IPS-NIHi7 (cell line): ENCODE results near the gene SLITRK6.
A peak's percentile ranks its signal among the peaks of the same experiment; 100 is the strongest.
"Not testable (repeated sequence)": the region's sequence is repeated elsewhere in the genome, so short reads cannot be mapped to it uniquely, and the experiment has no call there.

Source experiments
- DNase-seq: peaks from one replicate; pipeline ENCODE4 v3.0.0; 2012; ENCODE audit warnings: mixed read lengths; ENCODE audit errors: extremely low spot score

Gene SLITRK6, protein sequence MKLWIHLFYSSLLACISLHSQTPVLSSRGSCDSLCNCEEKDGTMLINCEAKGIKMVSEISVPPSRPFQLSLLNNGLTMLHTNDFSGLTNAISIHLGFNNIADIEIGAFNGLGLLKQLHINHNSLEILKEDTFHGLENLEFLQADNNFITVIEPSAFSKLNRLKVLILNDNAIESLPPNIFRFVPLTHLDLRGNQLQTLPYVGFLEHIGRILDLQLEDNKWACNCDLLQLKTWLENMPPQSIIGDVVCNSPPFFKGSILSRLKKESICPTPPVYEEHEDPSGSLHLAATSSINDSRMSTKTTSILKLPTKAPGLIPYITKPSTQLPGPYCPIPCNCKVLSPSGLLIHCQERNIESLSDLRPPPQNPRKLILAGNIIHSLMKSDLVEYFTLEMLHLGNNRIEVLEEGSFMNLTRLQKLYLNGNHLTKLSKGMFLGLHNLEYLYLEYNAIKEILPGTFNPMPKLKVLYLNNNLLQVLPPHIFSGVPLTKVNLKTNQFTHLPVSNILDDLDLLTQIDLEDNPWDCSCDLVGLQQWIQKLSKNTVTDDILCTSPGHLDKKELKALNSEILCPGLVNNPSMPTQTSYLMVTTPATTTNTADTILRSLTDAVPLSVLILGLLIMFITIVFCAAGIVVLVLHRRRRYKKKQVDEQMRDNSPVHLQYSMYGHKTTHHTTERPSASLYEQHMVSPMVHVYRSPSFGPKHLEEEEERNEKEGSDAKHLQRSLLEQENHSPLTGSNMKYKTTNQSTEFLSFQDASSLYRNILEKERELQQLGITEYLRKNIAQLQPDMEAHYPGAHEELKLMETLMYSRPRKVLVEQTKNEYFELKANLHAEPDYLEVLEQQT

DNA sequence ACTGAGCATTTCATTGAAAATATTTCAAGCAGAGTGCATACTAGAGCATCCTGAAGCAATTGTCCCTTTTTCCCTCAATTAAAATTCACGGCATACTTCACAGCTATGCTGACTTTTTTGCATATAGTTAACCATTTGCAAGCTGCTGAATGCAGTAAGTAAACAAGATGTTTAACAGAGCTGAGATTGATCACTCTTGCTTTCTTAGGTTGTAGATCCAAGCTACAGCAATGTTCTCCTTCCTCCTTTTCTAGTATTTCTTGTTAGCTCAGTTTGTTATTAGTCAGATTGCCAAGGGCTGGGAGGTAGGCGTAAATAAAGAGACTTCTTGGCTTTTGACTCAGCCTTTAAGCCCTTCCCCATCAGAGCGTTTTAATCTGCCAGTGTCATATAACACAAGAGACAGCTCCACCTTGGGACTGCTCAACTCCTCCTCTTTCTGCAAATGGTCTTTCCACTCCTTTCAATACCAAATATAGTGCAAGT lies at the start of gene SLITRK6:
Gene SLITRK6, minus strand, starts transcription at position 323 of the 486 bp plus-strand sequence. CDS start 2,911 bp downstream, outside the sequence.
- DNase-seq = peak; percentile 53

DNA sequence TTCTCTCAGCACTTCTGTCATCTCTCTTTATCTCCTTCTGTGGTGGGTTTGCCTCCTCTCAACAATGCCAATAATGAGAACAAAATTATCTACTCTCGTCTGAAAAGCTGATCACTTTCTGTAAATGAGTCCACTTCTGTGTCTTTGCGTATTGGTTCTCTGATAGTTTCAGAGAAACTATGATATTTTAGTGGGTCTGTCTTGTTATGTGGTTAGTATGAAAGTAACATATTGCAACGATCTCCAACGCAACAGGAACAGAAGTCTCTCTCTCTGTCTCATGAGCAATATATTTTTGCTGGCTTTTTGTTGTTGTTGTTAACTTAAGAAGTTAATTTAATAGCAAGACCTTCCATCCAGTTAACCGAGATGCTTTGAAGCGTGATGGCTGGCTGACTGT lies 47.8 kb upstream of the SLITRK6 start:
- DNase-seq = no peak

DNA sequence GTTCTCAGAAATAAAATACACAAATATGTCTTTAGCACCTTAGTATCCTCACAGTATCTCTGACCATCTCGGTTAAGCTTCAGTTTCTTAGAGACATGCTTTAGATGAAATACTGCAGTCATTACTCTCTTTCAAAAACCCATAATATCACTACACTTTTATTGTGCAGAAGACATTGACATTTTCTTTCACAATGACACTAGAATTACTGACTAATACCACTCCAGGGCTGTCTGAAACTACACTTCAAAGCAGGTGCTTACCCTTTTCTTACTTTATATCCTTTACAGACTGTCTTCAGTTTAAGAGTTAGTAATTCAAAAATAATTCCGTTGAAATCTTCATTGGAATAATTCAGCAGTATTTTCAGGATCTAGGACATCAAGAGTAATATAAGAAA lies 42.2 kb upstream of the SLITRK6 start:
- DNase-seq = no peak

DNA sequence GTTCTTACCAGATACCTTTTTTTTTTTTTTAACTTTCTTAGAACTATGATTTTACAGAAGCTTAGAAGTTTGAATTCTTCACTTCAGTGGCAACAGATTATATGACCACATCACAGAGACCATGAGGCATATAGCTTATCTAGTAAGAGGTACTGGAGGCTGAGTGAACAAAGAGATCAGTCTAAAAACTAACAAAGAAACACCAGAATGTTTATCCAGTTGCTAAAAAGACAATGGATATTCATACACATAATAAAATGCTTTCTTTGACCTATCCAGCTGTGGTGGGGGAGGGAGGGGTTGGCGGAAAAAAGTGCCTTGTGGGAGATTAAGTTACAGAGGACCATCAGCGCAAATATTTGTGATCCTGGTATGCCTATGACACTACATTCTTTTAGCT lies 34.7 kb upstream of the SLITRK6 start:
- no peak for DNase-seq

DNA sequence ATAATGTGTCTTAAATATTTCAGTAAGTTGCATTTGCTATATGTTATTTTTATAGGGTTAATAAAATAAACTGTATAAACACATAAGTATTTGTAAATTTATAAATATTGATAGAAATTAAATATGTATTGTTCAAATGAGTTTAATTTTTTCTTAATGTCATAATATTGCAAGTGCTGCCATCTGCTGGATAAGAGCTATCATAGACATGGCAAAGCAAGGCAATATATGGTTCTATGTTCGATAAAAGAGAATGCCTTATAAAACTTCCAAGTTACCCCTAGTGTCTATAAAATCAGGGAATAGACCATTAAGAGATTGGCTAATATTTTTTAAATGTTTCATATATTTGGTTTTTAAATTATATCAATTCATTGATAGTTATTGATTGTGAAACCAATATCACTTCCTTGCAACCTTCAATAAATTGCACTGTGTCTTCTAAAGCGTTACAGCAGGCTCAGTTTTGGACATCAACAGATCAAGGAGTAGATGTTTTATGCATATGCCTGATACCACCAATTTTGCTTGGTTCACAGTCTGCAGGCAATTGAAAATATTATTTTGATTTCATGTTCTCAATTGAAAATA lies 29.0 kb upstream of the SLITRK6 start:
- DNase-seq = peak; percentile 12

DNA sequence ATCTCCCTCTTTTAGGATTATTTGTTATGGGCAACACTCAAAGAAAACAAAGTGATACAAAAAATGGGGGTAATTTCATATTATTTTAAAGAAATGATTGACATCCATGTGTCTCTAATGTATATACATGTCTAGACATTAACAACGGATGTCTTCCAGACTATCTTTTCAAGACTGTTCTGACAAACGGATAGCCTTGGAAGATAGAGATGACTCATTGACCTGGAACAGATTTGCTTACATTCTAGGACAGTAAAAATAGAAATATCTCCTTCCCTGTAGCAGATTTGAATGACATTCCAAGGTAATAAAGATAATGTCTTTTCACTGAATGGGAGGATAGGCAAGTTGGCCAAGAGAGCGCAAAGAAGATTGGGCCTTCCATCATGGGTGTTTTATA lies 26.2 kb upstream of the SLITRK6 start:
- no peak for DNase-seq

DNA sequence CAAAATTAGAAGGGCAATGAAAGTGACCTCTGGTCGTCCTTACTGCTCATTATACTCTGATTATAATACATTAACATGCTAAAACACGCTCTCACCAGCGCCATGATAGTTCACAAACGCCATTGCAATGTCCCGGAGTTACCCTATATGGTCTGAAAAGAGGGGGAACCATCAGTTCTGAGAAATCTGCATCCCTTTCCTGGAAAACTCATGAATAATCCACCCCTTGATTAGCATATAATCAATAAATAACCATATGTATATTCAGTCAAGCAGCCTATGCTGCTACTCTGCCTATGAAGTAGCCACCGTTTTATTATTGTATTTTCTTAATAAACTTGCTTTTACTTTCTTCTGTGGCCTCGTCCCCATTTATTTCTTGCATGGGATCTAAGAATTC lies 24.6 kb upstream of the SLITRK6 start:
- no peak for DNase-seq

DNA sequence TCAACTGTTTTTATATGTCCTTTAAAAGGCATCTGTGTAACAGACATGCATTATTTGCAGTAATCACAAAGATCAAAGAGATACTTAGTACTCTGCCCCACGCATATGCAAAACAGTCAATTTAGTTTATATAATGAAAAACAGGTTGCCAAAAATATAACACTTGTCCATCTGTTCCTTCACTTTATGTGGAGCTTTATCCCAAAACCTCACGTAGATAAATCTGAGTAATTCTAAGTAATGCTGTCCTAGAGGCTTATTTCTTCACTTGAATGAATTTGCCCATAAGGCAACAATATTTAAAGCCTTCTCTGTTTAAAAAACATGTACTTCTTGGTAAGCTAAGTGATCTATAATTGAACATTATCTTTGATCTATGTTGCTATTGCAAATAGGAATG lies 20.3 kb upstream of the SLITRK6 start:
- DNase-seq = no peak

DNA sequence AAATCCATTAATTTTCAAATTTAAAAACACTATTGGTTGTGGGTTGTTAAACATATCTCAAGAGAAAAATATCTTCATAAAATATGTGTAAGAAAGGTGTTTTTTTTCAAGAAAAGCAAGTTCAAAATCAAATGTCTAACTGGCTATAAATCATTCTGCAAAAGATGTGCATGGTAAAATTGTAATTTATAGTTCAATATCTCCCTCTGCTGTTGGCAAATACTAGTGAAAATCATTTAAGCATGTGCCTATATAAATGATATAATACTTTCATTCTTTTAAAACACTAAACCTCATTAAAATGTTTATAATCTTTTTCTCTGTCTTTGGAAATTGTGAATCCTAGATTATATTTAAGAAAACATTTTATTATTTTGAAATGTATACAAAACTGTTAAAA lies 17.2 kb upstream of the SLITRK6 start:
- DNase-seq = no peak

DNA sequence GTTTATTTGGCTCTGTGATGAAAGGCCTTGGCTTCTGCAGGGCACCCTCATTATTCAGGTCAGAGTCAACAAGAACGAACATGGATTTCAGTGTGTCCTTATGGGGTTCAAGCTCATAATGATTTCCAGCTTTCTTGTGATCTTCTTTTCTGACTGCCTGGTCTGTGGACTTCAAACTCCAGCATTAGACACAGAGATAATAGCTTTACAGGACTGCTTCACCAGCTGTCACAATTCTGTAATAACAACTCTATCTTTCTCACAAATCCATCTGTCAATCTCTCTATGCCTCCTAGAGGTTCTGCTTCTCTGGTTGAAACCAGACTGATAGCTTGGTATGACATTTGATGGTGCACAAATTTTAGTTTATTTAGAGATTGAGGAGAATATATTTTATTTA lies 13.1 kb upstream of the SLITRK6 start:
- no peak for DNase-seq

DNA sequence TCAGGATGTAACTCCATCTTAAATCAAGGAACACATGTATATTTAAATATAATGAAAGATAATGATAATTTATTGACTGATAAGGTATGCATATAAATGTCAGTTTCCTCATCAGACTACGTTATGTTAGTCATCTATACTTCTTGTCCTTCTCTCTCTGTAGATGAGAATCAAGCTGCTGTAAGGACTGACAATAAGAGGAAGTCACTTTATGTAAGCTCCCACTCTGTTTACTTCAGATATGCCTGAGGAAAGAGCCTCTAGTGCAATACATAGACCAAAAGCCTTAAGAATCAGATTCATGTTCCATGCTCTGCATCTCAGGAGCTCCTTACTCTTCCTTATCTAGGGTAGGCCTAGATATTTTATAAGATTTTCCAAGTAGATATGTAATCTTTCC lies 9.6 kb upstream of the SLITRK6 start:
- DNase-seq = no peak

DNA sequence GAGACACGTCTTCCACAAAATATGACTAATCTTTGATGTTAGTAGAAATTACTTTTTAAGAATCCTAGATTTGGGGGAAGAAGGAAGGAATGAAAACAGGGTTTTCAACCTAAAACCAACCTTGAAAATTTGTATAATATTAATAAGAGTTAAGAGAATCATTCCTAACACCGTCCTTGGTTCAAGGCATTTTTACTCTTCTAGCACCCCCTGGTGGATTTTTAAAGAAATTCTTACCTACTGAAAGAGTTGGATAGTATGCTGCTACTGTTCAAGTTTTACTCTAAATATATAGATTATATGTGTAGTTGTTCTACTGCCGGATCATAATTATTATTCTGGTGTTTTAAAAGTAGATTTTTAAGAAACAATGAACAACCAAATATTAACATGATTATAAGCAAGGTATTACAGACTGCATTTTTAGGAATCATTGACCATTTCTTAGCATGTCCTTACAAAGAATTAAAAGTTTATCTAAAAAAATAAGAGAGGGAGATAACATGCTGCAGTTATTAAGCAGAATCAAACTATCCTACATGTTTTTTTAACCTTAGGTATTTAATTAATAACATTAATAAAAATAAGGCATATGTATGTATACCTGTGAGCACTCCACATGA lies 7.4 kb upstream of the SLITRK6 start:
- DNase-seq = no peak

DNA sequence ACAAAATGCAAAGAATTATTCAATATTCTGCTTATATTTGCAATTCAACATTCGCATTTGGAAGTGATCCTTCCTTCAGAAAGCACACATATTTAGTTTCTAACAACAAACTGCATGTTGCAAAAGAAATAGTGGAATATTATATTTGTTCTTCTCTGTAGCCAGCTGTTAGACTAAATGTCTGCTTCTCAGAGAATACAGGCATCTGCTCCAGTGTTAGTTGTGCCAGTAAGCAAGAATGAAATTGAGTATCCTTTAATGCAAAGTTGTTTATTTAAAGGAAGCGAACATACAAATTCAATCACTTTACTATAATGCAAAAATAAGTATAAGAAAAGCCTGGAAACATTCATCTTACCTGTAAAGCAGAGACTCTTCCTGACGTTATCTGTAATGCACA lies 663 bp downstream of the SLITRK6 start:
- no peak for DNase-seq

DNA sequence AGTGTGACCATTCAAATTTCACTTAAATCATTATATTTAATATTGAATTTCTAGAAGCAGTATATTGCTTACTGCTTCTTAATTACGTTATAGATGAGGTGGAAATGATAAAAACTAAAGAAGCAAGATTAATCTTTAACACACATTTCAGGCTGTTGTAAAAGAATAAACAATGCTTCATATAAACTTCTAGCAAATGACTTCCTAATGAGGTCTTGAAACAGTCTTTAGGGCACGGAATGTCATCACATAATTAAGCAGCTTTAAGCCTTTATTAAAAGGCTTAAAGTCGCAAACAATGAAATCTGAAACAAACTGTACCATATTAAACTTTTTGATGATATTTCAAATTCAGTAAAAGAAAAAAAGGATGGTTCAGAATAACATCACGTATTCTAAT lies 1.9 kb downstream of the SLITRK6 start:
- DNase-seq = no peak

DNA sequence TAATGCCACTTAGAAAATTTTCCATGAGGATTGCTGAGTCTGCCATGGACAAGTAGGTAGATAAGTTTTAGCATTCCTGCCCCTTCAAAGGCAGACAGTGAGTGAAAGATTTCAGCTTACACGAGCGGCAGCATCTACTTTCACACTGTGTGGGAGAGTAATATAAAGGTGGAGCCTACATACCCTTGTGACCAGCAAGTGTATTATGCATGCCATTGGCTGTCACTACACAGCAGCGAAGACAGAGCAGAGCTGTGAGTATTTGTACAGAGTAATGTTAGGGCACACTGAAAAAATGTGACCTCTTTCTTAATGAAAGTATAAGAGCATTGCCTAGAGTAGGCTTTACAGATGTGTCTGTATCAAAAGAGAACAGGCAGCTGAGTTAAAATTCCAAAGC lies 14.0 kb downstream of the SLITRK6 start:
- no peak for DNase-seq

DNA sequence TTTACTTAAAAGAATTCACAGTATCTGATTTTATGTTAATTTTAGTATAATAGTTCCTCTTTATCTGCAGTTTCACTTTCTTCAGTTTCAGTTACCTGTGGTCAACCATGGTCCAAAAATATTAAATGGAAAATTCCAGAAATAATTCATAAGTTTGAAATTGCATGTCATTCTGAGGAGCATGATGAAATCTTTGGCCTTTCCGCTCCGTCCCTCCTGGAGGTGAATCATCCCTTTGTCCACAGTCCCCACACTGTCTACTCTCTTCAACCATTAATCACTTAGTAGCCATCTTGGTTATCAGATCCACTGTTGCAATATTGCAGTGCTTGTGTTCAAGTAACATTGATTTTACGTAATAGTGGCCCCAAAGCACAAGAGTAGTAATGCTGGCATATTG lies 26.9 kb downstream of the SLITRK6 start:
- no peak for DNase-seq

DNA sequence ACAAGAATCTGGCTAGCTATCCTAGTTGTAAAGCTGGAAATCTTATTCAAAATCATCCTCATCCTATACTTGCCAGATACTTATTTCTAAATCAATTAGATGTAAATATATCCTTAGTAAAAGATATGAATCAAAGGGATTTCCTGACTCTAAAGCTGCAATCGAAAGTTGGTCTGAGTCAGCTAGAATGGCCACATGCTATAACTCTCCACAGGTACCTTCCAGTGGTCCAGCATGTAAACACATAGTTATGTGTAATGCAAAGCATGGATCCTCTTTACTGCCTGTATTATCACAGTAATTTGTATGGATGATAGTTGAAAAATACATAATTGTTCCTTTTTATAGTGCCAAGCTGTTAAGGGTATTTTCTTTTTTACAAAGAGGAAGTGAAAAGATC lies 27.4 kb downstream of the SLITRK6 start:
- no peak for DNase-seq

DNA sequence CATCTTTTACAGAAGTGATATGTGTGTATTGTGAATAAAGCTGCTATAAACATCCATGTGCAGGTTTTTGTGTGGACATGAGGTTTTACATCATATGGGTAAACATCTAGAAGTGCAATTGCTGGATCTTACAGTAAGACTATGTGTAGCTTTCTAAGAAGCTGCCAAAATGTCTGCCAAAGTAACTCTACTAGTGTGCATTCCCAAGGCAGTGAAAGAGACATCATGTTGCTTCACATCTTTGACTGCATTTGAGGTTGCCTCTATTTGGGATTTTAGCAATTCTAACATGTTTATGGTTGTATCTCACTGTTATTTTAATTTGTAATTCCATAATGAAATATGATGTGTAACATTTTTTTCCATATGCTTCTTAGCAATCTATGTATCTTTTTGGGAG lies 30.3 kb downstream of the SLITRK6 start:
- no peak for DNase-seq

DNA sequence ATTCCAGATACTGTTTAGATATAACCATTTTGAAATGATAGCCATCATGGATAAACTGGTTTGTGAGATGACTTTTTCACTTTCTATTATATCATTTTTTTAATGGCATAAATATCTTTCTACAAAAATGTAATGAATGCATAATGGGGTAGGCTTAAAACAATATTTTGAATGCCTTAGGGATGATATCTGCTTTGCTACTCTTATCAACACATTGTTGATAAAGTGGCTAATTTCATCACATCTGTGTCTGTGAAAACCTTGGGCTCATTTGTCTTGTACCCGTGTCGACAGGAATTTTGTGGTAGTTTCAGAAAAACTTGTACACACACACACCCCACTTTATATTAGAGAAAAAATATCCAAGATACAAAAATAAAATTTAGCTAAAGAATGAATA lies 44.1 kb downstream of the SLITRK6 start:
- DNase-seq = no peak

DNA sequence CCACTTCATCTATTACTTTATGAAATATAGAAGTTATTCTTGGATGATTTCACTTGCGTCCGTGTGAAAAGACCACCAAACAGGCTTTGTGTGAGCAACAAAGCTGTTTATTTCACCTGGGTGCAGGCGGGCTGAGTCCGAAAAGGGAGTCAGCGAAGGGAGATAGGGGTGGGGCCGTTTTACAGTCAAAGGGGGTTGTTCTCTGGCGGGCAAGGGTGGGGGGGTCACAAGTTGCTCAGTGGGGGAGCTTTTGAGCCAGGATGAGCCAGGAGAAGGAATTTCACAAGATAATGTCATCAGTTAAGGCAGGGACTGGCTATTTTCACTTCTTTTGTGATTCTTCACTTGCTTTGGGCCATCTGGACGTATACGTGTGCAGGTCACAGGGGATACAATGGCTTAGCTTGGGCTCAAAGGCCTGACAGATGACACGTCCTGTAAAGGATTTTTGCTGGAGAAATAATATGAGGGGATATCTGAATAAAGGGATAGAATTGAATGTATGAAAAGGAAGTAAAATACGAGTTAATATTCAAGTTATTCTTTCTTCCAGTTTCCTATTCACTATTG lies 55.9 kb downstream of the SLITRK6 start:
- DNase-seq = not testable (repeated sequence)
